Vagina (tissue), 2 donors: ENCODE data around the gene TMEM270.

Experiments
- POLR2A ChIP-seq, 2 donors: fragments of 450-650 bp; IDR thresholded peaks; one replicate each; pipeline ENCODE4 v1.6.1; 2017; ENCODE audit warnings: antibody characterized with exemption in 2 of 2, mild to moderate bottlenecking in 2 of 2, moderate library complexity in 2 of 2
- POLR2AphosphoS5 ChIP-seq, 2 donors: sonication (generic); formaldehyde crosslinking; IDR thresholded peaks; one replicate each; pipeline ENCODE4 v1.9.0; 2017; ENCODE audit warnings: antibody characterized with exemption in 2 of 2, mild to moderate bottlenecking in 2 of 2, low read depth in 1 of 2; ENCODE audit not compliant: insufficient read depth in 1 of 2
- TF ChIP-seq, protein P1 (sequence below), 3 experiments: fragments of 450-650 bp in 2 of 3; fragments of 200-600 bp in 1 of 3; sonication (generic) in 1 of 3; IDR thresholded peaks; one replicate each; pipeline ENCODE4 v1.5.1; 2017 to 2019; ENCODE audit warnings: antibody characterized with exemption in 3 of 3, mild to moderate bottlenecking in 2 of 3, moderate library complexity in 2 of 3

DNA sequence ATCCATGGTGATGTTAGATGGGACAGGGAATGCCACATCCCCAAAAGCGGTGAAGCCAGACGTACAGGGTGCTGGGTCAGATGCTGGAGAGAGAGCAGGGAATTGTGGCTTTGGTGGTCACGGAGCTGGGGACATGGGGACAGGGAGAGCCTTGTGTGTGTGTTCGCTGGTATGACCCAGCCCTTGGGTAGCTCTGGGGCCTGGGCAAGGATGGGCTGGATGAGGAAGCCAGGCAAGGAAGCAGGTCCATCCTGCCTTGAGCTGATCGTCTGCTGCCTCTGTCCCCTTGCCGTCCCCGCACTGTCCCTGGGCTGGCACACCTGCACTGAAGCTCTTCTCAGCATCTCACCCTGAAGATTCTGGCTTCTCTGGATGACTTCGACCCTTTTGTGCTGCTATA lies 45.5 kb upstream of the TMEM270 start:
- TF ChIP-seq, protein P1, sequence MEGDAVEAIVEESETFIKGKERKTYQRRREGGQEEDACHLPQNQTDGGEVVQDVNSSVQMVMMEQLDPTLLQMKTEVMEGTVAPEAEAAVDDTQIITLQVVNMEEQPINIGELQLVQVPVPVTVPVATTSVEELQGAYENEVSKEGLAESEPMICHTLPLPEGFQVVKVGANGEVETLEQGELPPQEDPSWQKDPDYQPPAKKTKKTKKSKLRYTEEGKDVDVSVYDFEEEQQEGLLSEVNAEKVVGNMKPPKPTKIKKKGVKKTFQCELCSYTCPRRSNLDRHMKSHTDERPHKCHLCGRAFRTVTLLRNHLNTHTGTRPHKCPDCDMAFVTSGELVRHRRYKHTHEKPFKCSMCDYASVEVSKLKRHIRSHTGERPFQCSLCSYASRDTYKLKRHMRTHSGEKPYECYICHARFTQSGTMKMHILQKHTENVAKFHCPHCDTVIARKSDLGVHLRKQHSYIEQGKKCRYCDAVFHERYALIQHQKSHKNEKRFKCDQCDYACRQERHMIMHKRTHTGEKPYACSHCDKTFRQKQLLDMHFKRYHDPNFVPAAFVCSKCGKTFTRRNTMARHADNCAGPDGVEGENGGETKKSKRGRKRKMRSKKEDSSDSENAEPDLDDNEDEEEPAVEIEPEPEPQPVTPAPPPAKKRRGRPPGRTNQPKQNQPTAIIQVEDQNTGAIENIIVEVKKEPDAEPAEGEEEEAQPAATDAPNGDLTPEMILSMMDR (IDR thresholded peaks at IDR 0.05), result no peak
- TF ChIP-seq POLR2A (IDR thresholded peaks at IDR 0.05) (no peak), POLR2AphosphoS5 (IDR thresholded peaks at IDR 0.05; ENCODE audit: insufficient read depth in 1 of 2, low read depth in 1 of 2) (no peak)
